Cardiac septum (tissue), 1 donor: ENCODE results near the gene KPTN. TPM values are rescaled to one million over a fixed set of nuclear protein-coding genes. Genes with fewer than 3 reads are reported as not detected.

ENCODE experiments used
- DNase-seq: peaks from one replicate; pipeline ENCODE4 v3.0.0-alpha.2; 2020; ENCODE audit warnings: low spot score
- intact Hi-C: fragments of 100-400 bp; cut with DNase I; formaldehyde crosslinking; loops from one replicate; pipeline ENCODE4 v1.14.0; 2022
- total RNA-seq: library from RNA; stranded (reverse); fragmentation: NEBNext Ultra II Directional; extraction: Animal tissue kit (Norgen Biotek cat#: 25700); gene quantifications from one replicate; pipeline ENCODE4 v1.2.1, GENCODE V29; 2021
- donor health status: DM: no; HTN: no; CAD: no.

Gene KPTN
- total RNA-seq, 1 donor from 2014 or later, result 5.2 TPM

- intact Hi-C loops, result no loop called here
- no peak for DNase-seq
These were observed 38.5 kb downstream of the KPTN start for GRCh38 chr19:47445527-47445926.

GRCh38 chr19:47444388-47444821 is 39.6 kb downstream of the KPTN start:
- intact Hi-C loops, result no loop called here
- DNase-seq, result no peak

- DNase-seq, result no peak
- intact Hi-C loops, result no loop called here
These were observed 40.7 kb downstream of the KPTN start for GRCh38 chr19:47443331-47443730.

- intact Hi-C loops, result no loop called here
- no peak for DNase-seq
These were observed 45.2 kb downstream of the KPTN start for GRCh38 chr19:47438793-47439220.

- no peak for DNase-seq
- intact Hi-C loops, result loop anchor here (2.0 kb wide), 1 partner anchor 79 kb away; no protein-coding TSS in a partner anchor
These were observed 46.5 kb downstream of the KPTN start for GRCh38 chr19:47437500-47437899.

- intact Hi-C loops, result loop anchor here (1.0 to 2.0 kb wide), 2 partner anchors 80 to 261 kb away; no protein-coding TSS in a partner anchor
These were observed 47.2 kb downstream of the KPTN start for GRCh38 chr19:47436712-47437401.

GRCh38 chr19:47435883-47436417 is 48.1 kb downstream of the KPTN start:
- DNase-seq, result no peak
- intact Hi-C loops, result loop anchor here (1.0 to 2.0 kb wide), 2 partner anchors 81 to 262 kb away; no protein-coding TSS in a partner anchor

More at GRCh38 chr19:47436712-47437401, 47.2 kb downstream of the KPTN start:
- peak; percentile 84 for DNase-seq

- intact Hi-C loops, result no loop called here
- DNase-seq, result no peak
These were observed 48.8 kb downstream of the KPTN start for GRCh38 chr19:47435196-47435595.

- no peak for DNase-seq
- intact Hi-C loops, result no loop called here
These were observed 49.9 kb downstream of the KPTN start for GRCh38 chr19:47434088-47434487.

- no peak for DNase-seq
- intact Hi-C loops, result no loop called here
These were observed 50.9 kb downstream of the KPTN start for GRCh38 chr19:47433121-47433520.

GRCh38 chr19:47432499-47432898 is 51.5 kb downstream of the KPTN start:
- DNase-seq, result no peak
- intact Hi-C loops, result no loop called here

- intact Hi-C loops, result no loop called here
- DNase-seq, result no peak
These were observed 51.9 kb downstream of the KPTN start for GRCh38 chr19:47432091-47432490.

GRCh38 chr19:47430041-47430802 is 53.8 kb downstream of the KPTN start:
- no peak for DNase-seq
- intact Hi-C loops, result no loop called here

- intact Hi-C loops, result loop anchor here (10.0 kb wide), 1 partner anchor 134 kb away; no protein-coding TSS in a partner anchor
These were observed 54.8 kb downstream of the KPTN start for GRCh38 chr19:47429140-47429793.

GRCh38 chr19:47428177-47428894 is 55.7 kb downstream of the KPTN start:
- intact Hi-C loops, result loop anchor here (10.0 kb wide), 1 partner anchor 134 kb away; no protein-coding TSS in a partner anchor
- peak; percentile 89 for DNase-seq

More at GRCh38 chr19:47429140-47429793, 54.8 kb downstream of the KPTN start:
- DNase-seq, result no peak

- no peak for DNase-seq
- intact Hi-C loops, result loop anchor here (10.0 kb wide), 1 partner anchor 133 kb away; no protein-coding TSS in a partner anchor
These were observed 56.5 kb downstream of the KPTN start for GRCh38 chr19:47427241-47428176.
